NB4 (cell line): Measurements from ENCODE around the gene LRP2BP.

ENCODE experiments used
- CTCF ChIP-seq: IDR thresholded peaks from one replicate; pipeline ENCODE4 v1.5.1; 2012; ENCODE audit warnings: low read depth, low read length
- POLR2A ChIP-seq: IDR thresholded peaks from 2 replicates; pipeline ENCODE4 v1.6.1; 2011; ENCODE audit warnings: mild to moderate bottlenecking; ENCODE audit not compliant: insufficient read length; ENCODE audit errors: extremely low read depth

- TF ChIP-seq CTCF (no peak), POLR2A (no peak)
Observed at GRCh38 chr4:185390941-185391340, 4.8 kb downstream of the LRP2BP start.
